ENCODE results near the gene GNG12. TPM values are rescaled to one million over a fixed set of nuclear protein-coding genes. Genes with fewer than 3 reads are reported as not detected.
A peak's percentile ranks its signal among the peaks of the same experiment; 100 is the strongest.

The GNG12 gene
- total and polyA plus RNA-seq, 2 donors (not counting 3 experiments of a cell fraction or from before 2014, with no cell fraction given) = 107 to 152 TPM

GRCh38 chr1:67674260-67675011, 158.8 kb downstream of the GNG12 start:
- Histone ChIP-seq H3K9me3 (replicated peaks; ENCODE audit: control insufficient read depth, insufficient read depth, low read length) (no peaks in the 10 kb centered on the region), H3K9ac (replicated peaks; ENCODE audit: extremely low read depth, insufficient read depth, low read length) (peak overlapping the region; percentile 41), H2AFZ (ENCODE audit: low read depth, low read length) (peak overlapping the region; percentile 72), H3K27ac (ENCODE audit: insufficient read depth, low read depth, low read length) (peak overlapping the region; percentile 69), H3K4me2 (ENCODE audit: insufficient read depth, low read length) (peak overlapping the region; percentile 39), H3K4me1 (ENCODE audit: control insufficient read depth, extremely low read depth, insufficient read depth, low read length) (peaks cover 18% of the 10 kb centered on the region), H3K36me3 (ENCODE audit: control insufficient read depth in 2 of 2, extremely low read depth in 1 of 2, insufficient read depth in 2 of 2, low read length in 2 of 2) (no peaks in the 10 kb centered on the region), H3K4me3 (replicated peaks in 1 of 3; ENCODE audit: insufficient read depth in 1 of 3, low read depth in 1 of 3, low read length in 3 of 3) (no peak overlapping the region), H3K9me1 (replicated peaks; ENCODE audit: control insufficient read depth, extremely low read depth, insufficient read depth, low read length) (no peaks in the 10 kb centered on the region), H3K27me3 (ENCODE audit: control insufficient read depth in 2 of 2, insufficient read depth in 2 of 2, low read length in 2 of 2) (no peaks in the 10 kb centered on the region), H4K20me1 (replicated peaks; ENCODE audit: control insufficient read depth, extremely low read depth, insufficient read depth, low read length) (no peaks in the 10 kb centered on the region), H3K79me2 (ENCODE audit: control insufficient read depth, insufficient read depth, low read length) (no peaks in the 10 kb centered on the region)
- peak; percentile 96 for DNase-seq (ENCODE audit: low read depth, low spot score)
- intact Hi-C loops (cut with micrococcal nuclease) = loop anchor here (1.0 to 2.0 kb wide), 4 partner anchors 11 to 84 kb away; partner anchors contain the start of gene GADD45A
- no peak for TF ChIP-seq MYC (IDR thresholded peaks at IDR 0.05; ENCODE audit: low read depth, low read length)
- TF ChIP-seq MAX (IDR thresholded peaks at IDR 0.05; ENCODE audit: insufficient read depth, insufficient read length) = no peak
- TF ChIP-seq CTCF (IDR thresholded peaks at IDR 0.05; ENCODE audit: extremely low read depth in 1 of 2, insufficient read depth in 1 of 2, low read depth in 1 of 2, low read length in 2 of 2) = no peak
- peak; percentile 42 for TF ChIP-seq POLR2AphosphoS5 (IDR thresholded peaks at IDR 0.05; ENCODE audit: insufficient read depth, low read depth, low read length)
- TF ChIP-seq GATA2 (IDR thresholded peaks at IDR 0.05; ENCODE audit: insufficient read depth, insufficient read length, low read depth, low read length) = no peak
- TF ChIP-seq FOS (IDR thresholded peaks at IDR 0.05; ENCODE audit: borderline replicate concordance, insufficient read depth, low read length) = no peak
- no peak for TF ChIP-seq JUN (IDR thresholded peaks at IDR 0.05; ENCODE audit: borderline replicate concordance, insufficient read depth, insufficient read length, low read depth)
- TF ChIP-seq POLR2A (IDR thresholded peaks at IDR 0.05; ENCODE audit: low read depth, low read length) = no peak
- no peak for TF ChIP-seq EZH2 (IDR thresholded peaks at IDR 0.05; ENCODE audit: borderline replicate concordance, low read depth, low read length, severe bottlenecking)
- dilution Hi-C loops (cut with MboI; ENCODE audit: extremely low pct_ligation_motif_present, low sequenced_read_pairs) = no loop called here
- CTCF ChIA-PET = interaction anchor here (0.6 to 1.9 kb wide), 14 partner anchors 8 to 157 kb away, joined by 3 to 12 read pairs (median 5); partner anchors contain the start of gene GADD45A
- peak; percentile 83 for FAIRE-seq
- BruUV-seq (replicated peaks) = TSS peak; percentile 45
- POLR2A ChIA-PET = interaction anchor here (0.7 to 2.6 kb wide), 3 partner anchors 11 to 56 kb away, joined by 3 to 22 read pairs (median 3); partner anchors contain the start of gene GADD45A
